Fibroblast of peridontal ligament (primary cell): ENCODE measurements around the gene MPP7.

ENCODE experiments used
- DNase-seq: peaks from one replicate; pipeline ENCODE4 v3.0.0-alpha.2; 2010; ENCODE audit errors: extremely low read depth

MPP7 gene

DNA sequence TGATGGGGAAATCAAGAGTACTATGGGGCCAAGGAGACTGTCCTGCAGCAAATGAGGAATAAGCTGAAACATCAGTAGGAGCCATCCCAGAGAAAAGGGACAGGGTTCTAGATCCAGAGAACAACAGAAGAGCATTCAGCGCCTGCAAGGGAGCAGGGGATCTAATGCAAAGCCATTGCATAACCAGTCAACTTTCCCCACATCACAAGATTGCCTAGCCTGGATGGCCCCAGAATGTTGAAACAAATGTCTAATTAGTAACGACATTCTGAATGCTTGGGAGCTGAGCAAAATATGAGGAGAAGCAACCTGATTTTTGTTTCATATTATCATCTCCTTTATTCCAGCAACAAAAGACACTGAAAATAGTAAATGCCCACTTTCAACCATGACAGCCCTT, 2.7 kb upstream of the MPP7 start:
- no peak for DNase-seq

DNA sequence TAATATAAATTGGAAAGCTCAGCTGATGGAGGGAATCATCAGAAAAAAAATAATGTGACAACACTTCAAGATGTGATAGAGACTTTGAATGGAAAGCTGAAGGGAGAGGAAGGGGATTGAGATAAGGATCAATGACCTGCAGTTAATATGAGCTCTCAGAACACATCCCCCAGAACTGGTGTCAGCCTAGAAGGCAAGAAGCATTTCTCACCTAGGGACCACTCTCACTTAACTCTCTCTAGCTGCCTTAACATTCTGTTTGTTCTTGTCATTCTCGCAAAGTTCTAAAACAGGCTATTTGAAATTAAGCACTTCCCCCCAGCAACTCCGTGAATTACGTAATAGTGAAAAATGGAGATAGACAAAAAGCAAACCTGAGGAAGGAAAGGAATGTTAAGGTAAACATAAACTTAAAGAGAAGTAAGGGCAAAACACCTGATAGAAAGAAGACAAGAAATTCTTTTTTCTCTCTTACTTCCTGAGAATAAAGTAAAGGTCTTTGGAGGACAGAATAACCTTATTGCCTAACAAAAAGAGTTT, 1.2 kb upstream of the MPP7 start:
- DNase-seq, result no peak

DNA sequence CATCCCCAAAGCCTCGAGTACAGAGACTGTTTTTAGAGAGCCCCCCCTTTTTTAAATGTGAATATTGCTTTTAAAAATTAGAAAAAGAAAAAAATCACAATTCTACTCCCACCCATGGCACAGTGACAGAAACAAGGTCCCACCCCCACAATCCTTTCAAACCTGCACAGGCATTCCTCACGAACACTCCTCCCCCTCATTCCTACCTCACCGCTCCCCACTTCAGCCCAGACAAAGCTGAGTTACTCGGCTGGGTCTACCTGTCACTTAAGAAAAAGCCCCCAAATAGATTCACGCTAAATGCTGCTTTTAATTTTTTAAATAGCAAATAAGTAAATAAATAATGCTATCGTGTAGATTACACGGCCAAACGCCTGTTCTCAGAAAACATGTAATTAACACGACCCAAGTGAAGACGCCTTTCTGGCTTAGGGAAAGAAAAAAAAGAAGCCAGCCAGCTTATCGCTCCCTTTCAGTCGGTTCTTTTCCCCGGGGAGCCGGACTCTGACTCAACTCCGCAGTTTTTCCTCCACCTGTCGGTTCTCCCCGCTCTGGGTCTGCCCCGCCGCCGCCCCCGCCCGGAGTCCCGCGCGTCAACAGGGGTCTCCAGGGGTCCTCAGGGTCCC, 739 bp downstream of the MPP7 start:
- no peak for DNase-seq

DNA sequence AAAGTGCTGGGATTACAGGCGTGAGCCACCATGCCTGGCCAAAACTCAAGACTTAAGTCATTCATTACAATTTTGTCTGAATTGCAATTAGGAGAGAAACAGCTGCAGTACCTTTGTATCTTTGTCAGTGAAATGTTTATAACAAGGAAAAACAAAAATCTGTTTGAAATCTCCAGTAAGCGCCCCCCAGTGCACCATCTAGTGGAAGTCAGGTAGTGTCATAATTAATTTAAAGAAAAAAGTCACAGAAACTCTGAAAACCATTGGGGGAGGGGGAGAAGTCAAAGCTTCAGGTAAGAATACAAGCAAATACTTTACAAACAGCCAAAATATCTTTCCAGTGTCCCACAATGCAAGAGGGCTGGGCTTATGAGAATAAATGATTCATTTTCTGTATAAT, 2.8 kb downstream of the MPP7 start:
- DNase-seq, result no peak

DNA sequence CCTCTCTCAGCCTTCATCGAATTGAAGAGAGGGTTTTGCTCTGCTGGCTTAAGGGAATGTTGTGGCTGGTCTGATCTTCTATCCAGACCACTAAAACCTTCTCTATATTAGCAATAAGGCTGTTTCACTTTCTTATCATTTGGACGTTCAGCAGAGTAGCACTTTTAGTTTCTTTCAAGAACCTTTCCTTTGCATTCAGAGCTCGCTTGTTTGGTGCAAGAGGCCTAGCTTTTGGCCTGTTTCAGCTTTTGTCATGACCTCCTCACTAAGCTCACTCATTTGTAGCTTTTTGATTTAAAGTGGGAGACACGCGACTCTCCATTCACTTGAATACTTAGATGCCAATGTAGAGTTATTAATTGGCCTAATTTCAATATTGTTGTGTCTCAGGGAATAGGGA, 3.9 kb downstream of the MPP7 start:
- no peak for DNase-seq

DNA sequence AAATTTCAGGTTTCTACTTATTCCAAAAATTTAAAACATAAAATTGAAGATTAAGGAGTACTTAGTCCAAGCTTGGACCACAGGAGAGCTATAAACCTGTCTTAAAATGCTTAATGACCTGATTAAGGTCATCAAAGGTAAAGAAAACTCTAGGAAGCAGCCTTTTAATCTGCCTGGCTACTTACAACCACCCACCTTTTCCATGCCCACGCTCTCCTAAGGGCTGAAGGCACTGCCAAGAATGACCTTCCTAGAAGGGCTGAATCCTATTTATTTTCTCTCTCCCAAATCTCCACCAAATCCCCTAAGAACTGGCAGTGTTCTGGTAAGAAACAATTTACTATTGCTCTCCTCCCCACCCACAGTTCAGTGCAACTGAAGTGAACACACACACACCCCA, 6.8 kb downstream of the MPP7 start:
- DNase-seq, result no peak

DNA sequence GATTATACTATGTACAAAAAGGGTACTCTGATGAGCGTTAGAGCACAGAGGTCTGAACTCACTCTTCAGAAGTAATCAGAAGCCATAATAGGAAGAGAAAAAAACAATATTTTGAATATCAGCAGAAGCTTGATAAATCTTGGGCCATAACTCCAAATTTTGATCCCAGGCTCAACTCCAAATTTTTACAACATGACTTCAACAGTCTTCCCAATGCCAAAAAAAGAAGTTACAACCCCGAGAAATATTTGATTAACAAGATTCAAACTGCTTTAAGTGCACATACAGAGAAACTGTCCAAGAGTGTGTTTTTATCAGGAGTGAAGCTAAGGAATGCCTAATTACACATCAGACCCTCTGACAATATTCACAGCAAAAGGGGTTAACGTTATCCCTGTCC, 7.5 kb downstream of the MPP7 start:
- DNase-seq, result peak; percentile 16

DNA sequence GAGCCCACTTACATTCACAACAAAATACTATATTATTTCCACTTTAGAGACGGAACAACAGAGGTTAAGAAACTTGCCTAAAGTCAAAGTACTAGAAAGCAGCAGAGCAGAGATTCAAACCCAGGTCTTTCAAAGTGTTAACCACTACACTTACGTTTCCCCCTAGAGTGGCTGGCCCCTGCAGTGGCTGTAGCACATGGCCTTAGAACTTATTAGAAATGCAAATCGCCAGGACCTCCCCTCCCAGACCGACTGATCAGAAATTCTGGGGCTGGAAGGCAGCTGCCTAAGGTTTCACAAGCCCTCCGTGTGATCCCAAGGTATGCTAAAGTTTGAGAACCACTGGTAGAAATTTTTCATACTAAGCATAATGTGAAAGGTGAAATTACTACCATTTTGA, 8.1 kb downstream of the MPP7 start:
- DNase-seq, result no peak

DNA sequence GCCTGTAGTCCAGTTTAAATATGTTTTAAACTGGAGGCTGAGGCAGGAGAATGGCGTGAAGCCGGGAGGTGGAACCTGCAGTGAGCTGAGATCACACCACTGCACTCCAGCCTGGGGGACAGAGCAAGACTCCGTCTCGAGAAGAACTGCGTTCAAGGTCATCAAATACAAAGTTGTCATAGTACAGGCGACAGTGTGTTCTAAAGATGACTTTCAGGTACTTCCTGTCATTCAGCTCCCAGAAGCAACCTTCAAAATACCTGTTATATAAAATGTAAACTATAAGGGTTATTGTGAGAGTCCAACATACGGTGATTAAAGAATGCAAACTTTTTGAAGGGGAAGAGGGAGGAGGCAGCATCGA, 8.7 kb downstream of the MPP7 start:
- DNase-seq, result no peak

DNA sequence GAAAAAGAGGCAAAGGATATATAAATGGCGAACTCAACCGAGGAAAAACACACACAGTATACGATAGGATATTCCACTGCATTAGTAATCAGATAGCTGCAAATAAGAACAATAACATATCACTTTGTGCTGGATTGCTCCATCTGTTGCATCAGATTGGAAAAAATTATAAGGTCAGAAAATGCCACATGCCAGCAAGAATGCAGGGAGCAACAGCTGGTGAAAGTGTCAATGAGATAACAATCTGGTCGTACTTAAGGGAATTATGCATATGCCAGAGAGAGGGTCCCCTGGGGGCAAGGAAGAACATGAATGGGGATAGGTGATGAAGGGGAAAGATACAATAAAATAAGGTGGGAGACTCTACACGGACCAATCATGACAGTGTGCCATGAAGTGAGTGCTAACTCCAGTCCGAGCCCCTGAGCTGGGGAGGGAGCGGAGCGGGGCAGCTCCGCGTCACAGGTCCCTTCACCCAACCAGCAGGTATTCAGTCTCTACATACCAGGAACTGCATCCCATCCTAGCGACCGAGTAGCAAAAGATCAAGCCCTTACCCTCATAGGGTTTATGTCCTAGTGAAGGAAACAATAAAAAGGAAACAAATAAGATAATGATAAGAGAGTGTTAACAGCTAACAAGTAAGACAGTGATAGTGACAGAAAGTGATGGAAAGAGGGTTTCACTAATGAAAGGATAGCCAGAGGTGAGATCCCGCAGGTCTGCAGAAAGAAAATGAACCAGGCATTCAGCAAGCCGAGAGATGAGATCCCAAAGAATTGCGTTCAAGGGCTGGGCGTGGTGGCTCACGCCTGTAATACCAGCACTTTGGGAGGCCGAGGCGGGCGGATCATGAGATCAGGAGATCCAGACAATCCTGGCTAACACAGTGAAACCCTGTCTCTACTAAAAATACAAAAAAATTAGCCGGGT, 9.4 kb downstream of the MPP7 start:
- DNase-seq, result no peak

DNA sequence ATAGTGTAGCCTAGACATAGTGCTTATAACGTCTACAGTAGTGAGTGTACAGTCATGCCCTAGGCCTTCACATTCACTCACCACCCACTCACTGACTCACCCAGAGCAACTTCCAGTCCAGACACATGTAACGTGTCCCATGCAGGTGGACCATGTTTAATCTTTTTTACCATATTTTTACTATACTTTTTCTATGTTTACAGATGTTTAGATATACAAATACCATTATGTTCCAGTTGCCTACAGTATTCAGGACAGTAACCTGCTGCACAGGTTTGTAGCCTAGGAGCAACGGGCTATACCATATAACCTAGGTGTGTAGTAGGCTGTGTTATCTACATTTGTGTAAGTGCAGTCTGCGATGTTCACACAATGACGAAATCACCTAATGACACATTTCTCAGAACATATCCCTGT, 11.0 kb downstream of the MPP7 start:
- peak; percentile 55 for DNase-seq

DNA sequence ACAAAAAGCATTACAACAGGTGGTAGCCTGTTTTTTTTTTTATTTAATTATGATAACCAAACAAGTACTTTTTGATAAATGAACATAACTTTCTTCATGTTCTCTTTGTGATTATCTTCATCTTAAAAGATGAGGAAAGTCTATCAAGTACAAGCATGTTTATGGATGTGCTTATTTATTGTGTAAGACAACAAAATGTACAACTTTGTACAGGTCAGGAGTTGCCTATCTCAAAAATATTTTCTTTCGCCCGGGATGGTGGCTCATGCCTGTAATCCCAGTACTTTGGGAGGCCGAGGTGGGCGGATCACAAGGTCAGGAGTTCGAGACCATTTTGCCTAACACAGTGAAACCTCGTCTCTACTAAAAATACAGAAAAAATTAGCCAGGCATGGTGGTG, 17.0 kb downstream of the MPP7 start:
- DNase-seq, result no peak

DNA sequence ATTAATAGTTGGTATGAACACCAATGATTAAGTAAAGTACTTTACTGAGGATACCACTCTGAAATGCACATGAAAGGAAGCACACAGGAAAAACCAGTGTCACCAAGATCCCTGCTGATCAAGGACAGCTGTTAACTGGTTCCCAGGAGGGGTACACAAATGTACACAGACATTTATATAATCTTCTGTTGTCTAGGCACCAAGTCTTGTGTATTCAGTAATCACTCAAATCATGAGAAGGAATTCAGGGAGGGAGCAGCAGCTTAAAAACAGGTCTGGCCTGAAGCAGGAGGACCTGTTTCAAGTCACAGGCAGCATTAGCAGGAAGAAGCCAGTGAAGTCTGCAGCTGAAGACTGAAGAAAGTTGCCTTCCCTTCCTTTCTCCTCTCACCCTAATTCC, 18.7 kb downstream of the MPP7 start:
- DNase-seq, result no peak

DNA sequence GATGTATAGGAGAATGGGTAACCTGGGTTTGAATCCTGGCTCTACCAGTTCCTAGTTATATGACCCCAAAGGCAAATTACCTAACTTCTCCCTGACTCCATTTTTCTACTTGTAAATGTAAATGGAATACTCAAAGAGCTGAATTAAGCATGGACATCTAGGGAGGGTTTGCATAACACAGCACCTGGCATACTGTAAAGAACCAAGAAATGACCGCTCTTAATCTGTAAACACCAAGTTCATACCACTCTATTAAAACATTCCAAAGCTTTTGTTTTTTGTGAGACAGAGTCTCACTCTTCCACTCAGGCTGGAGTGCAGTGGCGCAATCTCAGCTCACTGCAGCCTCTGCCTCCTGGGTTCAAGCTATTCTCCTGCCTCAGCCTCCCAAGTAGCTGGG, 19.6 kb downstream of the MPP7 start:
- DNase-seq, result no peak

DNA sequence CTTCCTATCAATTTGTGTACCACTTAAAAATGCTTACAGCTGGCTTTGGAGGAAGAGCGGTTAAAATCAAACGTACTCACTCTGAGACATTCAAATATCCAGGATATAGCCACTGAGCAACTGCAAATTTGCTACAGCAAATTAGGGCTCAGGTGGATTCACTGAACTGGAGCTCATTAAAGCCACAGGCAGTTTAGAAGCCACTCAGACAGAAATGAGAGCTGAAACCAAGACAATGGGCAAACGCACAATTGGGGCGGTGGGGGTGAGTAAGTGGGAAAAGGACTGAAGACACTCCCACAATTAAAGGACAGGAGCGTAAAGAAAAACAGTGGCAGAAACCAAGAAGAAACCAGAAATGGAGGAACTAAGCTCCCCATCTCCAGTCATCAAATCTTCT, 20.5 kb downstream of the MPP7 start:
- no peak for DNase-seq

DNA sequence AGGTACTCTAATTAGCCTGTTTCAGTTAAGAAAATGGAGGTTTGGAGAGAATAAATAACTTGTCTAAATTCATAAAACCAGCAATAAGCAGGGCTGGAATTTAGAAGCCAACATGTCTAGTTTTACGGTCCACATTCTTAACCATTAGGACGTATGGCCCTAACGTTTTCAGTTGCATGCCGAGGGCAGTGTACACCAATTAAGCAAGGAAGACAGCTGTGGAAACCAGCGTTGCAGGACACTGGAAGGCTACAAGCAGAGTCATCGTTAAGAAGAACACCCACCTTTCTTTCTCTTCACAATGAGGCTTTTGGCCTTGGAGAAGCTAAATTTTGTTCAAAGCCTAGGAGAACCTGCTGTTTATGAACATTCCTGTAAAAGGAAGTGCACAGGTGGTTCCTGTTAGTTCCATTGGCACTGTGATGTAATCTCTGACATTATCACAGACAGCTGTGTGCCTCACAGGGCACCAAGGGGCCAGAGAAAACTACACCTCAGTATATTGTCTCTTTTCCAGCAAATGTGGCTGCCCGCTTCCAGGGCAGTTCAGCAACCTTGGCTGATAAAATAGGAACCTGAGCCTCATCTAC, 21.0 kb downstream of the MPP7 start:
- DNase-seq, result no peak

DNA sequence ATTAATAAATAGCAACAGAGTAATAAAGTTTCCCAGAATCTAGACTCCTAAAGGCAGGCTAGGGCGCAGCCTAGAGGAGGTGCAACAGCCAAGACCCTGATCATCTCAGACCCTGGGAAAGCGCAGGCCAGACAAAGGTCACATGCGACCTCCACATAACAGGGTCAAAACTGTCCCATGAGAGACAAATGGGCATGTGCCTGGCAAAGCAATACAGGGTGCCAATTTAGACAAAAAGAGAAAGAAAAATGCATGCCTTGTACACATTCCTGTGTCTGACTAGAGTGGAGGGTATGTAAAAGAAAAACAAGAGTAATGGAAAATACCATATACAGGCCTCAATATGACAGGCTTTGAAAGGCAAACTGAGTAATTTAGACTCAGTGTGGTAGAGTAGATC, 22.2 kb downstream of the MPP7 start:
- peak; percentile 62 for DNase-seq

DNA sequence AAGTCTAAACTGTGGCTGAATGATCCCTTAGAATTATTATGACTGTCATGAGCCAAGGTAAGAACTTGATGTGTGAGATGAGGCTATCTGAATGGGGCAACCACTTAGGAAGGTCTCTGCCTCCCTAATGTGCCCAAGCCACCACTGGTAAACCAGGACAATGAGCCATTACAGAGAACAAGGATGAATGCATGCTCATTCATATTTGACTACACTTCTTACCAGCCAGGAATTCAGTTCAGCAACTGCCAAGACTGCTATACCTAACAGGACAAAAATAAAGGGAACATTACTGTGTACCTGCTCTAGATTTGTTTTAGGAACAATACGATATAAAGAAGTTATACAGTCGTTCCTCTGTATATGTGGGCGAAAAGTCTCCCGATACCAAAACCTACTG, 23.0 kb downstream of the MPP7 start:
- DNase-seq, result no peak

DNA sequence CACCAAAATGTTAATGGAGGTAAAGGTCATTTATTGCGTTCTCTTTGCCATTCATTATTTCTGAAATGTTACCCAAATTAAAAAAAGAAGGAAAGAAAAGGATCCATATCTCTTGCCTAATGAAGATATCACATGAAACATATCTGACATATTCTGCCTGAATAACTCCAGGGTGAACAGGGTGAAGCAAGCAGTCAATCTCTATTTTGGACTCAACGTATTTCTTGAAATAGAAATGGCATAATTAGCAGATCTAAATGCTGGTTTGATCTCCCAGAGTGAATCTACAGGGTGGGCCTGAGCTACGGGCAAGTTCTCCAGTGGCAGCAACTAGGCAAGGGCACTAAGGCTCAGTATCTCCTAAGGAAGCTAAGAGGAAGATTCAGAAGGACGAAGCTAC, 24.0 kb downstream of the MPP7 start:
- DNase-seq, result no peak

DNA sequence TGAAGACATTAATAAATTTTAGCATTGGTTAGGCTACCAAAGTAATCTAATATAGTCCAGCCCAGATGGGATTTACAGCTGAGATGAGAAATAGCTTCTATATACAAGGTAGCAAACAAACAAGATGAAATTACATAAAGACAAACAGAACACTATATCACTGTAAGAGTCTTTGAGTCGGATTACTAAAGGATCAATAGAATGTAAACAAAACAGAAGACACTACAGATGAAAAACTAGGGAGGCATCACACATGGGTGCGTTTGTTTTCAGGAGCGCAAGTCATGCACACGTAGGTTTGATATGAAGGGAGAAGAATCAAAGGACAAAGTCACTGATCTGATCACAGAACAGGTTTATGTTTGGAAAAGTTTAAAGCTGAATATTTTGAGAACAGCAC, 26.5 kb downstream of the MPP7 start:
- DNase-seq, result no peak

DNA sequence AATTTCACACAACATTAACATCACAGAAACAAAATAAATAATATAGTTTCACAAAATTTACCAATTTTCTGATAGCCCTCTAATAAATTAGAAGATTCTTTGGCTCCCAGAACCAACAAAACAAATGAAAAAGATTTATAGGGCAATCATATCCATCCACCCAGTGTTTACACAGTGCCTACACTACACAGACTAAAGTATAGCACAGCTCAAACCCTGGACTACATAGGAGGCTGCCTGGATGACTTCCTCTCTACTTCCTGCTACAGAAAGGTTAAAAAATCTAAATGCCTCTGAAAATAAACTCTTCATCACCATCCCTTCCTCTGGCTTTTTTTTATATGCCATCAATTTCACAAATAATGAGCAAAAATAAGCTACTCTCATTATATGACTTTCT, 28.4 kb downstream of the MPP7 start:
- no peak for DNase-seq

DNA sequence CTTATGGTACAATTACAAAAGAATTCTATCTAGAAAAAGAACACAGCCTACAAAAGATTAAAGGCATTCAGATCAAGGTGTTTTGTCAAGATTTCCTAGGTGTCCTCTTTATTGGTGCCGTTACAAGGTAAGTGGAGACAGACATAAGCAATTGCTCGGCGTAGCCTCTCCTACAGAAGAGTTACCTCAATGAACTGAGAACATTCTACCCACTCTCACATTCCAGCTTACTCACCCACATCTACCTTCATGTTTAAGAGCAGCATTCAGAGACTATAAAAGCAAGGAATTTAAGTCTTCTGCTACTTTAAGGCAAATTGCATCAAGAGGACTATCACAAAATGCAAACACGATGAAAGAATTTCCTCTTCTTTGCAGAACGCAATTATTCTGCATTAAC, 29.5 kb downstream of the MPP7 start:
- DNase-seq, result no peak
